GM19372 (cell line): Measurements from ENCODE around the gene CDH13.

Source experiments
- ATAC-seq: cut with Tn5 transposase; IDR thresholded peaks from one replicate; pipeline ENCODE4 v1.9.1; 2021; ENCODE audit warnings: mild to moderate bottlenecking, low read depth, moderate library complexity; ENCODE audit not compliant: unreplicated experiment

The CDH13 gene

DNA sequence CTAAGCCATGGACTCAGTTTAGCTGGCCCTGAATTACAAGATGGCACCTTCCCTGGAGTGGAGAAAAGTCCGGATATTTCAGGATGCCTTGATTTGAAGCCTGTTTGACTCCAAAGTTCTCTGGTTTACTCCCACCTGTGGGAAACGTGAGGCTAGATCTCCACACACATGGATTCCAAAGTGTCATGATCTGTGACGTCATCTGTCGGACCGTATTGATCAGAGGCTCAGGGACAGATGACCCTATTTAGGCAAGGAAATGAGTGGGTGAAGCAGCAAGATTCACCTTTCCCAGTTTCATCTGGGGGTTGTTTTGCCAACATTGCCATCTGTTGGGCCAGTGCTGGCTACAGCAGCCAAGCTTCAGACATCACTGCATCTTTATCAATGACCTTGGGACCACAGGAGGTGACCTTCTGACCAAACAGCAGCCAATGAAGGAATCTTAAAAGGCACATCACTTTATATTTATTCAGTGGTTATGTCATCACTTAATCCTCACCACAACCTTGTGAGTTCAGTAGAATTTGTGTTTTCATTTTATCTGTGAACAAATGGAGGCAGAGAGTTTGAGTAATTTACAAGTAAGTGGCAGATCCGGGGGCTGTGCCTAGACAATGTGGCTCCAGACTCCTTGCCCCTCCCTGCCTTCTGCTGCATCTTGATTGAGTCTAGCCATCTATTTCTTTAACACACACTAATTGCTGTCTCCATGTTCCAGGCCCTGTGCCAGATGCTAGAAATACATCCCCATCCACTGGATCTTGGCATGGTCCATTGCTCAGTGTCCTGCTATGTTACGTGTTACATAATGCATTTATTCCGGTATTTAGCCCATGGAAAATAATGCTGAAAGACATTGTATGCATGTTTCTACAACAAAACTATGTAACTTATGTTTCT lies 1.5 kb upstream of the CDH13 start:
- no peak for ATAC-seq

DNA sequence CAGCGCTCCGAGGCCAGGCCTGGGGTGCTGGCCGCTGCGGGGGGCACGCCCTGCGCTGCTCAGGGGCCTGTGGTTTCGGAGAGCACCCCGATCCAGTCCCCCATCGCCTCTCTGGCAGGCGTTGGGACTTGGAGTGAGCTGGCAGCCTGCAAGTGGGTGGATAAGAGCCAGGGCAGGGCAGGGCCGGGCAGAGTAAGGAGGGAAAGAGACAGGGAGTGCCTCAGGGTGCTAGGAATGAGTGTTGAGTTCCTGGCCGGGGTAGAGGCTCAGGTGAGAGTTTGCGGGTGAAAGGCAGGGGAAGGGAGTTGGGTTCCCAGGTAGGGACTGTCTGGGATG lies 1.3 kb downstream of the CDH13 start:
- no peak for ATAC-seq

DNA sequence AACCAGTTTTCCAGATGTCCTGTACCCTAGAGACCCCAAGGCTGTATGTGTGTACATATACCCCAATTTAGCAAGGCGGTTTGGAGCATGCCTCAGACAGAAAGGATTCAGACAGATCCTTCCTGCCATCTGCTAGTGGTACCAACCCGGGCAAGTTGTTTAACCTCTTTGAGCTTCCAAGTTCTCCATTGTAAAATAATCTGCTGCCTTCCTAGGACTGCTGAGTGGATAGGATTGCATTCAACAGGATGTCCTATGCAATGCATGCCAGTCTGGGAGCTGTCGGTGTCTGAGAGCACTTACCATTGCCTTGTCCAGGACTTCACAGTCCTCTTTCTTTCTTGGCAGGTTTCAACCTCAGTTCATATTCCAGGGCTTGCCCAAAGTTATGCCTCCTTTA lies 1.9 kb downstream of the CDH13 start:
- ATAC-seq: no peak

DNA sequence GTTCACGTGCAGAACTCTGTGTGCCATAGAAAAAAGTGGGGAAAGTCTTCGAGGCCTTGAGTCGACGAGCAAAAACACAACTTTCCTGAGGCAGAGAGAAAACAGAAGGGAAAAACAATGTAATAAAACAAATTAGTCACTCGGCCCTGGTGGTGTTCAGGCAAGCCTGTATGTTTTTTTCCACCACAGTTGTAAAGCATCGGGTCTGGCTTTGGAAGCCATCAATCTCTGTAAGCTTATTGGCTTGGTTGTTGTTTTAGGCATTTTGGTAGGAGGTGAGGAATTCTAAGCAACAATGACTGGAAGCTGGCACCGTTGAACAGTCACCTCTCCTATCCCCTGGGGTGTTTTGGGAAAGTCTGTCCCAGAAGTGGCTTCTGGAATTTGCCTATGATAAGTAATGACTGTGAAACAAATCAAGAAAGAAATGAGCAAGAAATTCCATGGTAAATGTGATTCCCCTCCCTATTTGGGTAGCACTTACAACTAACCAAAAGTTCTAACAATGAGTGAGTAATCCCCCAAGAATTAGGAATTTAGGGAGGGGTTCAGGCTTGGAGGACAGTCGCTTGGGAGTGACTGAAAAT lies 2.8 kb downstream of the CDH13 start:
- no peak for ATAC-seq

DNA sequence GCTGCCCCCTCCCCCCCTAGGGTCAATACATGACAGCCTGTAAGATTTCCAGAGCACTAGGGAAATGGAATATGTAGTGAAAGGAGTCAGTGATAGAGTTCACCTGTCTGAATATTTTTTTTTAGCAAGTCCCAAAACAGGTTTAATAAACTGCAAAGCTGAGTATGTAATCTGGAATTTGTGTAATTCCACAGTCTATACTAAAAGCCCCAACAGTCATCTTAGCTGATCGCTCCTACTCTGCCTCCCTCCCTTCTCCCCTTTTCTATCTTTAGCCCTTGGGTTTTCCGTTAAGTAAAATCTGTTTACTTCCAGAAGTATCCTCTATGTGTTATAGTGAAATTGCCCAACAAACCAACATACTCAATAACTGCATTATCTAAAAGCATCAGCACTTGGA lies 3.5 kb downstream of the CDH13 start:
- ATAC-seq: no peak

DNA sequence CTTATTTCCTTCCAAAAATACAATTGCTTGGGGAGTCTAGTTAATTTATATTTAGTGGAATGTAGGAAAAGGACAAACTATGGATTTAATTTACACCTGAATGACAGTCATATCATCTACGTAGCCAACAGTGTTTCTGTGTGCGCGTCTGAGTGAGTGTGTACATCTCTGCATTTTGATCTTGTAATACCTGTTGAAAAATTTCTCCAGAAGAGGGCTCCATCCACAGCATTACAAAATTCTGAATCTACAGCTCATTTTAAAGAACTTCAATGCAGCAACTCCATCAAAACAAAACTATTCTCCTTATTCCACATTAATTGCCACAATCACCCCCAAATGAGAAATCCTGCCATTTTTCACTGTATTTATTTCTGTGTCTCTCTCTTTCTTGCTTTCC lies 3.9 kb downstream of the CDH13 start:
- no peak for ATAC-seq

DNA sequence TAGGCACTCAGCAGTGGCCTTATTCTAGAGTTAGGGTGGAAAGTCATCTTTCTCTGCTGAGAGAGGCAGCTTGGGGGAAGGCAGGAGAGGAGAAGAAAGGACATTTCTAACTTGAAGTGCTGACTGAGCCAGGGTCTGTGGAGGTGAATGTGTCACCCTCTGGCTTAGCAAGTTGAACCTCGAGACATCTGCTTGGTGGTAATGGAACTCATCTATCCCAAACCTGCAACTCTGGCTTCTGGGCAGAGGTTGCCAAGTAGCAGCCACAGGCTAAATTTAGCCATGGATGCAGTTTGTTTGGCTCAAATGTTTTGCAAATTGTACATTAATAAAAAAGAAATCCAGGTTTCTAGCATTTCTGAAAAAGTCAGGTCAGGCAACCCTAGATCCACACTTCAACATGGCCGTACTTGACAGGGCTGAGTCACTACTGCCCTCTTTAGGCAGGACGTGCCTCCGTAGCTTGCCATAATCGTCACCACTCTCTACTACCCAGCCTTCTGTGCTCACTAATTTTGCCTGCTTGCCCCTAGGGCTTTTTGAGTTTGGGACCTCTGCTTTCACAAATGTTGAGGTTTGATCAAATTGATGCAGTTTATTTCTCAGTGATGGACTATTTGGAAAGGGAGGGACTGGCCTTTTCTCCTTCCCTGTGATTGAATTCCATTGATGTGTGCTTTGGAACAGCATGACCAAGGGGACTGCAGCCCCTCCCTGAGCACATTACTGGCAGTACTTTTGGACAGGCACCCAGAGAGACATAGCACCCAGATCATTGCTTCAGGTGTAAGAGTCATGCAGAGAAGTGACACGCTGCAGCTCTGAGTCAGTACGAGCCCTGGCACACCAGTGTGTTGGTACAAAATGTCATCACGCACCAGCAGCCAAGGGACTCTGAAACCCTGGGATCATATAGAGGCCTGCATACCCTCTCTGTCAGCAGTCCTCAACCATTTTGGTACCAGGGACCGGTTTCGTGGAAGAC lies 5.2 kb downstream of the CDH13 start:
- ATAC-seq: no peak

DNA sequence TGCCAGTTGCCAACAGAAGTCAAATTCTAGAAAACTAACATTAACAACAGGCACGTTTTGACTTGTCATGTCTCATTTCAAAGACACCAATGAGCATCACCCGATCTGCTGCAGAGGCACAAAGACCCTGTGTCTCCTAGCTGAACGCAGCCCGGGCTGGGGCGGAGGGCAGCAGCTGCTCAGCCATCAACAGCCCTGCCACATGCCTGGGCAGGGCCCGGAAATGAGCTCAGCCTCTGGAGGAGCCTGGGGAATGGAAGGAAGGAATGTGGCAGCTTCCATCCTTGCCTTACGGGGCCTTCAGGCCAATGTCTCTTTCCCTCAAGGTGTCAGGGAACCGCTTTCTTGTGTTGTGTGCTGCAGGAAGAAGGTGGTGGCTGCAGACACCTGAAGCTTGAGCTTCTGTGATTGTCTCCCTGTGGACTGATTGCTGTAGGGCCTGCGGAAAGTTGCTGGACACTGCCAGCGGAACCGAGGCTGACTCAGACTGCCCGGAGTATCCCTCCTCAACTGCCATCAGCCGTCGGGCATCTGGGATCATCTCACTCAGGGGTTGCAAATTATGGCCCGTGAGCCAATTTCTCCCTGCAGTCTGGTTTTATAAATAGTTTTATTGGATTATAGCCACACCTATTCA lies 7.3 kb downstream of the CDH13 start:
- ATAC-seq: no peak

DNA sequence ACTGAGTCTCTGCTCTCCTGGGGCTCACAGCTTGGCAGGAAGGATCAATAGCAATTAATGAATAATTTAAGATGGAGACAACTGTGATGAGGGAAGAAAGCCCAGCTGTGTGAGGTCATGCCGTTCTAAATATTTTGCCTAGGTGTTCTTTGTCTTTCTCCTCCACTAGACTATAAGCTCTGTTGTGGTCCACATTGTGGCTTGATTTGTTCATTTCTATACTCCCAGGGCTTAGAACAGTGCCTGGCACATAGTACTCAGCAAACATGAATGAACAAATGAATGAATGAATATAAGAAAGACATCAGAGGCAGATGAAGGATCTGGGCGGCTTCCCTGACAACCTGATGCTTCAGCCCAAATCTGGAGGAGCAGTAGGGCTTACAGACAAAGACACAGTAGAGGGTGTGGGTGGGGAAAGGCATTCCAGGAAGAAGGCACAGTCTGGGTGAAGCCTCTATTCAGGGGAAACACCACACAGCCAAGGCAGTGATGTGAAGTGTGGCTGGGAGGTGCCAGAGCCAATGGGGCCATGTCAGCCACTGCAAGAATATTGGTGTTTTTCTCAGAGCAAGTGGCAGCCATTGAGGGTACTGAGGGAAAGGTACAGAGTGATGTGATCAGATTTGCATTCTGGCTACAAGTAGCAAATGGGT lies 8.3 kb downstream of the CDH13 start:
- ATAC-seq: no peak

DNA sequence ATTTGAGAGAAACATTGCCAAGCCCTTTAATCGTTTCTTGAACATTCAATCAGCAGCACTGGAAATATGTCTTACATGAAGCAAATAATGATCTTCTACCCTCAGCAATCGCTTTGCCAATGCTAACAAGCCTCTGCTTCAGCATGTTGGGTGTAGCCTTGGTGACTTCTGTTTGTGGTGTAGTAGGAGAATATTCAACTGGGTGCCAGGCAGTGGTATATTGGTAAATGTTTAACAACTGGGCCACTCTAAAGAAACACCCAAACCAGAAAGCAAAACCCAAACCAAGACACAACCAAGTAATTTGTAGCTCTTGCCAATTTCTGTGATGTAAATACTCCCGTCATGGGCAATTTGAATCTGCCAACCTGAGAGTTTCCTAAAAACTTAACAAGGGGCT lies 9.7 kb downstream of the CDH13 start:
- ATAC-seq: no peak

DNA sequence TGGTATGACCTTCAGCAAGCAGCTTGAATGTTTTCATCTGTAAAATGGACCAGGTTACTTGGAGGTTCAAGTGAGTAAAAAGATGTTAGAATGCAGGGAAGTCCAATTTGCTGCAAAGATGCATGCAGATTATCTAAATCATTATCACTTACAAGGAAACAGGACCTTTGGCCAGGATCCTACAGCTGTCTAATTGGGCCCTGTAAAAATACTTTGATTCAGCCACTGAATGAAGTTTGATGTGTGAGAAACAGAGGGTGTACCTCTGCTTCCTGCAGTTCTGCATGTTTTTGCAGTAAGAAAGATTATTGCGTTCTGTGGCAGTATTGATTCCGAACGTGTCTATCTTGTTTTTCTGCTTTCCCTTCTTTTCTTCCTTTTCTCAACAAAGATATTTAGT lies 10.2 kb downstream of the CDH13 start:
- ATAC-seq: no peak

DNA sequence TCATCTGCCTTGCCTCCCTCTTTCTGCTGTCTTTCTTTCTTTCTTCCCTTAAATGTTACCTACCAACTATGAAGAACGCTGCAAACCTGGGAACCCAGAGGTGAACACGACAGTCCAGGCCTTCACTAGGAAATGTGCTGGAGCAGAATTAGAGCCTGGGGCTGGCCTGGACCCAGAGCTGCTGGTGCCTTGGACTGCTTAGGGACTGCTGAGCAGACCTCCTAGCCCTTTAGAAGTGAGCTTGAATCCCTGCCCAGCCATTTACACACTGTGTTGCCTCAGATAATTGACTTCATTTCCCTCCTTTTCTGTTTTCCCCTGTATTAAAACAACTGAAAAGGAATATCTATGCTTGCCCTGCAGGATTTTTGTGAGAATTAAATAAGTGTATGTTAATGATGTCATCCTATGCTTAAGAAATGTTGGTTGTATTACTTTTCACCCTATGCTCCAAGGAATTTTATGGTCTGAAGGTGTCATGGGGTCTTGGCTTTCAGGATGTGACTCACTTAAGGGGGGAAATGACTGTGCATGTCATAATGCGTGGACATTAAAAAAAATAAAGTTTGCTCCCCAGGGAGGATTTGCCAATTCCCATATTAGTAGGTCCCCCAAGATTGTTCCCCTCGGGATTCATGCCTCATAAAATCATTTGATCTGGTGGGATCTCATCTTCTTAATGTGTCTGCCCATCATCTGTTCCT lies 11.5 kb downstream of the CDH13 start:
- no peak for ATAC-seq

DNA sequence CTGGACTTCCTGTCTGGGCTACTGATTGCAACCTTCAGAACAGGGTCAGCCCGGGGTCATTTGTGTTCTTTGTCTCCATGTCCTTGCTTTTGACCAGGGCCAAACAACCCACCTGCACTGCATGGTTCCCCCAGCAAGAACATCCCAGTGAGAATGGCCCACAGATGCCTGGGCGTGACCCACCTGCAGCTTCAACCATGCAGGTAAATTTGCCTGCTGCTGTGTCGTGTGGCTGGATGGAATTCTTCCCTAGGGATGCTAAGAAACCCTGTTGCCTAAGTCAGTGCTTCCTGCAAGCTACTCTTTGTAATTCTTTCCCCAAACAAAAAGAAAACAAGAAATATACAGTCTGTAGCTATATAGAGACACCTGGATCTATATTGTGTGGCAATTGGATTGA lies 12.5 kb downstream of the CDH13 start:
- ATAC-seq: no peak

DNA sequence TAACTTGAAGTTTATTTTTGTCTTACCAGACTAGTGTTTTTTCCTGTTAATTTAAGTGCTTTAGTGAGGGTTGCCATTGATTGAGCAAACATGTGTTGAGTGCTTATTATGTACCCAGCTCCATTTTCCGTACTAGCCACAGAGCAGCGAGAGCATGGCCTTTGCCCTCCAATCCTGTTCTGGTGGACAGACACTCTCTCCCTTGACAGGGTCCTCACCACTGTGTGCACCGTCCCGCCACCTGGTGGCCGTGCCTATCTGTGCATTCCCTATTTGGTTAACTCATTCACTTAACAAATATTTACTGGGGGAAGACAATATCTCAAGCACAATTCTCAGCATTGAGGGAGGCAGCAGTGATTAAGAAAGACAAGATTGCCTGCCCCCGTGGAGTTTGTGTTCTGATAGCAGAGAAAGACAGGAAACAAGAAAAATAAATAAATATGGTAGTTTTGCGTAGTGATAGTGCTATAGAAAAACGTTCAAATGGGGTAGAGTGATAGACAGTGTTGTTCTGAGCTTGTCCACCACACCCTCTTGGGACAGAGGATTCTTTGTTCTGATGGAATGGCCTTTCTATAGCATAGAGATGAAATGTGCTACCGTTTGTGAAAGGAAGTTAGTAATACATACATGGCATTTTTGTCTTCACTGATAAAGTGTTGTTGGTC lies 13.0 kb downstream of the CDH13 start:
- ATAC-seq: peak; percentile 76

DNA sequence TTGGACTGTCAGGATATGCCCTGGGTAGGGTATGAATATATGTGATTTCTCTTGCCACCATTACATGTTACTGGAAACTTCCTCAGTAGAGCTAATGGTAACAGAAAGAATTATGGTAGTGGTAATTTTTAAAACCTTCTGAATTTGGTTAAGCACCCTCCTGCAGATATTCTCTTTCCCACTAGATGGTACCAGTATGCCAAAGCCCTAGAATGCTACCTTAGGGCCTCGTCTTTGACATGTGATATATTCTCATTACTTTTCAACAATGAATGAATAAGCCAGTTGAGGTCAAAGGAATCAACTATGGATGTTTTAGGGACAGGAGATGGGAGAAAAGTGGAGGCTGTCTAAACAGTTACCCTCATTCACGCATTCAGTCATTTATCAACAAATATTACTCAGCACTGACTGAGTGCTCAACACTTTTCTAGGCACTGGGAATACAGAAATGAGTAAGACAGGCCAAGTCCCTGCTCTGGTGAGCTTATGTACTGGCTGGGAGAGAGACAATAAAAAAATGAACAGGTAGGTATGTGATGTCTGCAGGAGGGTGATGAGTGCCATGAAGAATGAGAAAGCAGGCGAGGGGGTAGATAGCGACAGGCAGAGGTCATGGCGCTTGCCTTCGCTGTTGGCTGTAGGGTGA lies 14.7 kb downstream of the CDH13 start:
- no peak for ATAC-seq

DNA sequence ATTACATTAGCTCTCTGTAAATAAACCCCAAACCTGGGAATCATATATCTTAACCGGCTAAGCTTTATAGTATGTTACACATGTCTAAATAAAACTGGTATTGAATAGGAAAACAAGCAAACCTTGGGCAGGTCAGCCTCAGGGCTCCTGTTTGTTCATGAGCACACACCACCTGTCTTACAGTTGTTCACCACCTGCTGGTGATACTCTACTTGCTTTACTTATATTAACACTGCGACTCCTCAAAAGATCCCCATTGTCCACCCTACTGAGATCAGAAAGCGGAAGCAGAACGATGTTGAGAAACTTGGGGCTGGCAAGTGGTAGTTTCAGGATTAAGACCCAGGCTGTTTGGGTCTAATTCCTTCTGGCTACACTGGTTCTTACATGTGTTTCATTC lies 16.4 kb downstream of the CDH13 start:
- ATAC-seq: no peak

DNA sequence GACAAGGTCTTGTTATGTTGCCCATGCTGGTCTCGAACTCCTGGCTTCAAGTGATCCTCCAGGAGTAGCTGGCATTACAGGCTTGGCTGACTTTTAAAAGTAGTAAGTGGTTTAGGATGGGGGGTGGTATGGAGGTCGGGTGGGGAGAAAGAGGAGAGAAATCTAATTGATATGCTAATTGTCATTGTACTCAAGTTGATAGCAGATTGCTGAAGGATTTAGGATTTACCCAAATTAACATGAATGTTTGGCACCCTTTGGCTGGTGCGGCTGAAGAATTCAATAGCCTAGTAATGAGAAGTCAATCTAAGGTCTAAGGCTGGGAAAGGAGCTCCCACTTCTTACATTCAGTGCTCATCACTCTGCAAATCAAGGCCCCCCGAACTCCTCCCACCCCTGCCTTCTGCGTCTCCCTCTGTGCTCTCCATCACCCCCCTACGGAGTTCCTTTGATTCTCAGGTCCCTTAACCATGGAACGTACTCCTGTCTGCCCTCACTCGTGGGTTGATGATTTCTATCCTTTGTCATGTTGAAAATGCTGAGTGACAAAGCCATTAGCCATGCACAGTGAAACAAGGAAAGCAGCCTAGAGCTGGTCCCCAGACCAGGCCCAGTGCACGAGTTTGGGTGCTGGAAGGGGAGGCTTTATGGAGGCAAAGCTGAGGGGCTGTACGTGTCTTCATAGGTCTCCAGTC lies 17.3 kb downstream of the CDH13 start:
- no peak for ATAC-seq

DNA sequence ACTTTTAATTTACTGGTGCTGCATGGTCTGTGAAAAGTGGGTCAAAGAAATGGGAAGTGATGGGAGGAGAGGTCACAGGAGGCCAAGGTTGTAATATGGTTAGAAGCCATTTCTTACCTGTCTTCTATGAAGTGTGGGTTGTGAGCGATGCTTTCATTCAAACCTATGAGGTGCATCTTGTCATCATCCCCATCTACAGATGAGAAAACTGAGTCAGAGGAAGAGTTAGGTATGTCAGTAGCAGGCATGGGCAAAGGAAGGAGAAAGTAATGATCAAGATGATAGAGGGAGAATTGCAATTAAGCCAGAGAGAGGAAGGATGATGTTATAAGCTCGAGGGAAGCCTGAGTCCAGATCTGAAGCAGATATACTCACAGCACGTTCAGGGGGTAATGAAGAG lies 19.7 kb downstream of the CDH13 start:
- no peak for ATAC-seq
